WERI-Rb-1 (cell line): Measurements from ENCODE around the gene SUGP1.

ENCODE experiments used
- DNase-seq: peaks from one replicate; pipeline ENCODE4 v3.0.0-alpha.2; 2020
- H3K27ac ChIP-seq: fragments of 250-450 bp; sonication (Bioruptor Pico); 2 replicates; pipeline ENCODE4 v1.5.1; 2020; ENCODE audit warnings: mild to moderate bottlenecking, moderate library complexity
- H3K27me3 ChIP-seq: fragments of 250-450 bp; sonication (Bioruptor Pico); 2 replicates; pipeline ENCODE4 v1.5.1; 2021; ENCODE audit warnings: mild to moderate bottlenecking, low read depth, moderate library complexity; ENCODE audit not compliant: insufficient read depth, severe bottlenecking
- H3K36me3 ChIP-seq: fragments of 250-450 bp; sonication (Bioruptor Pico); 2 replicates; pipeline ENCODE4 v1.5.1; 2020; ENCODE audit warnings: mild to moderate bottlenecking, moderate library complexity
- H3K4me3 ChIP-seq: 2 replicates; pipeline ENCODE4 v1.5.1; 2011; ENCODE audit warnings: low read depth, mild to moderate bottlenecking, control low read depth, low read length
- H3K9me3 ChIP-seq: fragments of 250-450 bp; sonication (Bioruptor Pico); 2 replicates; pipeline ENCODE4 v1.5.1; 2021; ENCODE audit warnings: mild to moderate bottlenecking, moderate library complexity; ENCODE audit not compliant: severe bottlenecking
- TF ChIP-seq, protein P1 (sequence below): IDR thresholded peaks from 2 replicates; pipeline ENCODE4 v1.5.1; 2011; ENCODE audit warnings: low read depth, mild to moderate bottlenecking, control low read depth, inconsistent platforms, low read length

Gene SUGP1

GRCh38 chr19:19308373-19308772 lies 11.9 kb downstream of the SUGP1 start:
- no peaks in the 10 kb centered on the region for H3K9me3 ChIP-seq
- no peak overlapping the region for H3K4me3 ChIP-seq
- TF ChIP-seq, protein P1, sequence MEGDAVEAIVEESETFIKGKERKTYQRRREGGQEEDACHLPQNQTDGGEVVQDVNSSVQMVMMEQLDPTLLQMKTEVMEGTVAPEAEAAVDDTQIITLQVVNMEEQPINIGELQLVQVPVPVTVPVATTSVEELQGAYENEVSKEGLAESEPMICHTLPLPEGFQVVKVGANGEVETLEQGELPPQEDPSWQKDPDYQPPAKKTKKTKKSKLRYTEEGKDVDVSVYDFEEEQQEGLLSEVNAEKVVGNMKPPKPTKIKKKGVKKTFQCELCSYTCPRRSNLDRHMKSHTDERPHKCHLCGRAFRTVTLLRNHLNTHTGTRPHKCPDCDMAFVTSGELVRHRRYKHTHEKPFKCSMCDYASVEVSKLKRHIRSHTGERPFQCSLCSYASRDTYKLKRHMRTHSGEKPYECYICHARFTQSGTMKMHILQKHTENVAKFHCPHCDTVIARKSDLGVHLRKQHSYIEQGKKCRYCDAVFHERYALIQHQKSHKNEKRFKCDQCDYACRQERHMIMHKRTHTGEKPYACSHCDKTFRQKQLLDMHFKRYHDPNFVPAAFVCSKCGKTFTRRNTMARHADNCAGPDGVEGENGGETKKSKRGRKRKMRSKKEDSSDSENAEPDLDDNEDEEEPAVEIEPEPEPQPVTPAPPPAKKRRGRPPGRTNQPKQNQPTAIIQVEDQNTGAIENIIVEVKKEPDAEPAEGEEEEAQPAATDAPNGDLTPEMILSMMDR, result no peak
- H3K27ac ChIP-seq, result no peak overlapping the region
- no peaks in the 10 kb centered on the region for H3K27me3 ChIP-seq
- peaks cover 86% of the 10 kb centered on the region for H3K36me3 ChIP-seq
- DNase-seq, result no peak

DNA sequence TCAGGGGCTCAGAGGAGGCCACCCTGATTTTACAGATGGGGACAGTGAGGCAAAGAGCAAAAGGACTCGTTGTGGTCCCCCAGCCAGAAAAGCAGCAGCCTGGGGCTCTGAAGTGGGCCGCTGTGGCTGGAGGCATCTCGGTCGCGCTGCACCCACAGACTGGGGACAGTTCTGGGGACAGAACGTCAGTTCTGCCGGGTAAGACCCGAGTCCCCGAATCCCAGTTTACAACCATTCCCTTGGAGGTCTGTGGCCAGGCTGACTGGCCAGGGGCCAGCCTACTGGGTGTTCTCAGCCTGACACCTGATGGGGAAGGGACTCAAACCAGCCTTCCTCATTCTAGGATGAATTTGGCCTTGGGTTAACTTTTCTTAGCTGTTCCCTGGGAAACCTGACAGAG lies 14.1 kb downstream of the SUGP1 start:
- DNase-seq, result no peak
- Histone ChIP-seq H3K27ac (no peak overlapping the region), H3K27me3 (no peaks in the 10 kb centered on the region), H3K4me3 (no peak overlapping the region), H3K36me3 (peaks cover 88% of the 10 kb centered on the region), H3K9me3 (no peaks in the 10 kb centered on the region)
- TF ChIP-seq, protein P1, result no peak

GRCh38 chr19:19305696-19306095 lies 14.6 kb downstream of the SUGP1 start:
- H3K27me3 ChIP-seq, result no peaks in the 10 kb centered on the region
- no peaks in the 10 kb centered on the region for H3K9me3 ChIP-seq
- TF ChIP-seq, protein P1, result no peak
- peaks cover 92% of the 10 kb centered on the region for H3K36me3 ChIP-seq
- H3K4me3 ChIP-seq, result no peak overlapping the region
- no peak for DNase-seq
- no peak overlapping the region for H3K27ac ChIP-seq

DNA sequence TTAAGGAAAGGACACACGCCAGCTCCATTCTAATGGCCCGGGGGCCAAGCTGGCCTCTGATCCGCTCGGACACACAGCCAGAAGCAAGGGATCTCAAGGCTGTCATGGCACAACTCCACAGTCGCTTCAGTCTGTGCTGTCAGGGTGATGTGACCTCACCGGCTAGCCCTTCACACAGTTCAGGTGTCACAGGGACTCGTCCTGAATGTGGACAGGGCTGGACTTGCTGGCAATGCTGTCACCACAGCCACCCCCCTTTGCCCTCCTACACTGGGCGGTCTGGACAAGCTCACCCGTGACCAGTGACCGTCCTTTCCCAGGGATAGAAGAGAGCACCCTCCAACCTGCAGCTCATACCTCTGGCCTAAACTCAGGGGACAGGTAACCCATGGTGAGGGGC lies 15.2 kb downstream of the SUGP1 start:
- Histone ChIP-seq H3K27ac (no peak overlapping the region), H3K9me3 (no peaks in the 10 kb centered on the region), H3K36me3 (peaks cover 92% of the 10 kb centered on the region), H3K27me3 (no peaks in the 10 kb centered on the region), H3K4me3 (no peak overlapping the region)
- DNase-seq, result no peak
- TF ChIP-seq, protein P1, result no peak

DNA sequence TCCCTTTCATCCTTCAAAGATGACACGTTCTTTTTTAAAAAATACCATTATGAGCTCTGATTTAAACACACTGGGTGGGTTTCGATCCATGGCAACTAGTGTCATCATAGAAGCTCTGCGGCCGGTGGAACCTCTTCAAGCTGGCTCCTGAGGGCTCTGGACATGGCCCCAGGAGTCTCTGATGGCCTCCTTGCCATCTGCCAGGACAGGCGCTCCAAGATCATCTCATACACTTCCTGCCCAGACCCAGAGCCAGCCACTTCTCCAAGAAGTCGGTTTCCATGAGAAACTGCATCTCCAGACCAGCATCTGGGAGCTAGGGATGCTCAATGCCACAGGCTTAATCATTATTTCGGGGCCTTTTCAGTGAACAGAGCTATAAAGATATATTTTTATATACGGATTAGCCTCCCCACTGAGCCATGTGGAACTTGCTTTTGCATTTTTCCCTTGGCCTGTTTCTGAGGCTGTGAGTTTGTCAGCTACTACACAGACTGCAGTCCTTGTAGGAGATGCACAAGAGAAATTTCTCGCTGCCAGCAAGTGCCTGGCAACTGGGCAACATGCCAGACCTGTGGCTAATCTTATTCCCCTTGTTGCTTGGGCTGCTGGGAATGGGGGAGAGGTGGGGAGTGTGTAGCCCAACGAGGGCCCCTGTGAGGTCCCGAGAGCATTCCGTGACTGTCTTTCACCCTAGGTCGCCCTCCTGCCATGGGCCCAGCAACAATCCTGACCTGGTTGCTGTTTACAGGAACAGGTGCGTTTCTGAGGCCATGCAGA lies 15.9 kb downstream of the SUGP1 start:
- Histone ChIP-seq H3K4me3 (no peak overlapping the region), H3K9me3 (no peaks in the 10 kb centered on the region), H3K36me3 (peaks cover 90% of the 10 kb centered on the region), H3K27me3 (no peaks in the 10 kb centered on the region), H3K27ac (no peak overlapping the region)
- no peak for DNase-seq
- TF ChIP-seq, protein P1, result no peak

DNA sequence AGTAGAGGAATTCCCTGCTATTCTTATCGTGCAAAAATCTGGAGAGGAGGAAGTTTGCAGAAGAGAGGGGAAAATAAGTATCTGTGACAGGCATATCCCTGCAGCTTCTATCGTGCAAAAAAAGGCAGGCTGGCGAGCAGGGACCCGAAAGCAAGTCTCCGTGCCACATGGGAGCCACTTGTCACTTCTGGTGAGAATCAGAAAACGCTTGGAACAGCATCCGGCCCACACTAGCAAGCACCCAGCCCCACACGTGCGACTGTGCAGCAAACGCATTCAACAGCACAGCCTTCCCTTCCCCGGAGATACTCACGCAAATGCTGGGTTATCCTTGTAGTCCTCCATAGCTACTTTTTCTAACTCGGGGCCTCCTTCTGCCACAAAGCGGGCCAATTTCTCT lies 16.9 kb downstream of the SUGP1 start:
- Histone ChIP-seq H3K4me3 (no peak overlapping the region), H3K27ac (no peak overlapping the region), H3K9me3 (no peaks in the 10 kb centered on the region), H3K27me3 (no peaks in the 10 kb centered on the region), H3K36me3 (peaks cover 82% of the 10 kb centered on the region)
- DNase-seq, result no peak
- TF ChIP-seq, protein P1, result no peak
